OCI-LY7 (cell line): ENCODE data around the gene AGPAT3. TPM values are rescaled to one million over a fixed set of nuclear protein-coding genes. Genes with fewer than 3 reads are reported as not detected.
A peak's percentile ranks its signal among the peaks of the same experiment; 100 is the strongest.

ENCODE experiments used
- BruUV-seq: library from RNA; stranded (reverse); fragments of 400-500 nt; replicated peaks from 2 replicates; lab custom pipeline; 2021; lab: Mats Ljungman, UMichigan
- CTCF ChIA-PET: fragments of 300-600 bp; sonication (Branson Sonifier 250); formaldehyde crosslinking; loops from one replicate; lab custom pipeline; 2022; ENCODE audit warnings: antibody characterized with exemption; ENCODE audit not compliant: unreplicated experiment; lab: Charles Lee
- POLR2A ChIA-PET: fragments of 300-600 bp; sonication (Branson Sonifier 250); formaldehyde crosslinking; loops from one replicate; lab custom pipeline; 2022; ENCODE audit warnings: antibody characterized with exemption; lab: Charles Lee
- DNase-seq: peaks from one replicate; pipeline ENCODE4 v3.0.0-alpha.2; 2015; ENCODE audit warnings: low spot score
- H2AFZ ChIP-seq: fragments of 200-600 bp; sonication (generic), shearing (Covaris generic); 2 replicates; pipeline ENCODE4 v1.6.1; 2014; ENCODE audit warnings: mild to moderate bottlenecking, antibody characterized with exemption, low read length, moderate library complexity
- H3K27ac ChIP-seq: fragments of 200-600 bp; sonication (generic); 2 replicates; pipeline ENCODE4 v1.5.1; 2014; ENCODE audit warnings: mixed run types, low read depth, mild to moderate bottlenecking, moderate library complexity, low read length, inconsistent platforms; ENCODE audit not compliant: poor library complexity, severe bottlenecking
- H3K36me3 ChIP-seq: fragments of 200-600 bp; sonication (generic); 2 replicates; pipeline ENCODE4 v1.6.1; 2014; ENCODE audit warnings: mild to moderate bottlenecking, antibody characterized with exemption, low read length, moderate library complexity, mixed read lengths; ENCODE audit not compliant: insufficient read depth
- H3K4me1 ChIP-seq: fragments of 200-600 bp; sonication (generic); 2 replicates; pipeline ENCODE4 v1.5.1; 2014; ENCODE audit warnings: mild to moderate bottlenecking, low read length; ENCODE audit not compliant: insufficient read depth, poor library complexity, severe bottlenecking
- H3K4me2 ChIP-seq: fragments of 200-600 bp; sonication (generic); 2 replicates; pipeline ENCODE4 v1.6.1; 2014; ENCODE audit warnings: mild to moderate bottlenecking, low read length
- H3K4me3 ChIP-seq: fragments of 200-600 bp; sonication (generic); 2 replicates; pipeline ENCODE4 v1.5.1; 2014; ENCODE audit warnings: mild to moderate bottlenecking, low read depth, low read length; ENCODE audit not compliant: poor library complexity, severe bottlenecking
- H3K79me2 ChIP-seq: fragments of 200-600 bp; sonication (generic); 2 replicates; pipeline ENCODE4 v1.6.1; 2016; ENCODE audit warnings: low read depth, mild to moderate bottlenecking, low read length, moderate library complexity, mixed read lengths; ENCODE audit not compliant: insufficient read depth
- H3K9me2 ChIP-seq: fragments of 200-600 bp; sonication (generic); 2 replicates; pipeline ENCODE4 v1.6.1; 2016; ENCODE audit warnings: mild to moderate bottlenecking, low read length, mixed read lengths; ENCODE audit not compliant: insufficient read depth
- H3K9me3 ChIP-seq: fragments of 200-600 bp; sonication (generic); 2 replicates; pipeline ENCODE4 v1.6.1; 2014; ENCODE audit warnings: mild to moderate bottlenecking, mixed run types, low read length, mixed read lengths
- H4K20me1 ChIP-seq: fragments of 200-600 bp; sonication (generic); 2 replicates; pipeline ENCODE4 v1.6.1; 2014; ENCODE audit warnings: mild to moderate bottlenecking, antibody characterized with exemption, low read length, moderate library complexity, mixed read lengths; ENCODE audit not compliant: insufficient read depth
- CTCF ChIP-seq: fragments of 200-600 bp; sonication (generic); conservative IDR thresholded peaks from 2 replicates; pipeline ENCODE4 v1.5.1; 2014; ENCODE audit warnings: mild to moderate bottlenecking, antibody characterized with exemption, low read length, moderate library complexity, mixed read lengths
- EZH2phosphoT487 ChIP-seq: fragments of 200-600 bp; sonication (generic); IDR thresholded peaks from 2 replicates; pipeline ENCODE4 v1.6.1; 2018; ENCODE audit warnings: low read depth, borderline replicate concordance, mild to moderate bottlenecking, mixed run types, antibody characterized with exemption, low read length, moderate library complexity, mixed read lengths
- intact Hi-C: fragments of 100-400 bp; cut with micrococcal nuclease; formaldehyde crosslinking; loops from one replicate; pipeline ENCODE4 v1.10.0; 2022; ENCODE audit not compliant: unreplicated experiment
- total RNA-seq, 2 experiments: library from RNA; depleted of rRNA in 1 of 2; stranded (reverse); fragments of >200 nt in 1 of 2; shearing (Covaris generic) in 1 of 2; gene quantifications; 2 replicates each; pipeline ENCODE4 v1.2.3, GENCODE V29; 2014 to 2022

Gene AGPAT3
- total RNA-seq, 2 experiments from 2014 or later, result 9.2 to 33.4 TPM

- Histone ChIP-seq H3K36me3 (0 out of 2 replicates have a peak, but pooled peaks cover 7% of the 10 kb centered on the region), H3K27ac (no peak overlapping the region), H4K20me1 (peaks cover 16% of the 10 kb centered on the region; the same call in 1 of the 2 replicates), H3K9me2 (no peaks in the 10 kb centered on the region), H3K4me3 (peak overlapping the region; percentile 84), H3K4me1 (peaks cover 28% of the 10 kb centered on the region), H2AFZ (no peak overlapping the region), H3K79me2 (peaks cover 38% of the 10 kb centered on the region), H3K9me3 (no peaks in the 10 kb centered on the region), H3K4me2 (peak overlapping the region; percentile 84)
- intact Hi-C loops, result no loop called here
- ChIA-PET CTCF (interaction anchor here (0.6 kb wide), 1 partner anchor 8 kb away, joined by 9 read pairs; no protein-coding TSS in a partner anchor), POLR2A (interaction anchor here (0.6 kb wide), 1 partner anchor 145 kb away, joined by 3 read pairs; no protein-coding TSS in a partner anchor)
- TSS peak; percentile 87 for BruUV-seq
- no peak for DNase-seq
- TF ChIP-seq EZH2phosphoT487 (no peak), CTCF (no peak)
These were observed 146.1 kb downstream of the AGPAT3 start for GRCh38 chr21:44011123-44011522.

- CTCF ChIA-PET, result interaction anchor here (0.6 kb wide), 1 partner anchor 9 kb away, joined by 9 read pairs; no protein-coding TSS in a partner anchor
- no TSS peak for BruUV-seq
- peak within 1 kb of the TSS; percentile 32 for H2AFZ ChIP-seq
These were observed 146.8 kb downstream of the AGPAT3 start, which contains the start of gene TRAPPC10 for GRCh38 chr21:44011579-44012473. TRAPPC10 (plus strand) TSS chr21:44012309; CDS start chr21:44012494, 185 bp downstream.

More at GRCh38 chr21:44011579-44012473, 146.8 kb downstream of the AGPAT3 start, which contains the start of gene TRAPPC10:
- Histone ChIP-seq H3K79me2 (peaks cover 45% of the 10 kb centered on the region), H3K4me3 (peak within 1 kb of the TSS; percentile 84), H3K4me2 (peak within 1 kb of the TSS; percentile 84), H3K36me3 (0 out of 2 replicates have a peak, but pooled peaks cover 8% of the 10 kb centered on the region), H3K27ac (peak within 1 kb of the TSS; percentile 75), H3K9me2 (no peaks in the 10 kb centered on the region), H3K9me3 (no peaks in the 10 kb centered on the region), H4K20me1 (peaks cover 19% of the 10 kb centered on the region; the same call in 1 of the 2 replicates), H3K4me1 (peaks cover 34% of the 10 kb centered on the region)
- TF ChIP-seq EZH2phosphoT487, result no peak
- no peak for TF ChIP-seq CTCF
- intact Hi-C loops, result no loop called here
- POLR2A ChIA-PET, result interaction anchor here (0.6 kb wide), 1 partner anchor 146 kb away, joined by 3 read pairs; no protein-coding TSS in a partner anchor
- DNase-seq, result peak; percentile 90
